CD14-positive monocyte (primary cell): ENCODE data around the gene SCMH1. TPM values are rescaled to one million over a fixed set of nuclear protein-coding genes. Genes with fewer than 3 reads are reported as not detected.

ENCODE experiments used
- DNase-seq, 3 donors: peaks; one replicate each; pipeline ENCODE4 v3.0.0-alpha.2; 2011 to 2022
- H2AFZ ChIP-seq: 2 replicates; pipeline ENCODE4 v1.6.0; 2012; ENCODE audit warnings: mild to moderate bottlenecking, low read depth, low read length, inconsistent platforms; ENCODE audit not compliant: insufficient read depth, poor library complexity, severe bottlenecking
- H3K27ac ChIP-seq, 2 donors: 1 replicate in 1 of 2; 2 replicates in 1 of 2; pipeline ENCODE4 v1.5.1; 2012 to 2013; ENCODE audit warnings: low read length in 2 of 2, control low read depth in 1 of 2, inconsistent platforms in 1 of 2, low read depth in 1 of 2, mild to moderate bottlenecking in 1 of 2
- H3K27me3 ChIP-seq, 2 donors: one replicate each; pipeline versions ENCODE4 v1.6.0 to v1.6.1; 2011 to 2013; ENCODE audit warnings: low read length in 2 of 2; ENCODE audit not compliant: control insufficient read depth in 2 of 2, insufficient read depth in 2 of 2
- H3K36me3 ChIP-seq, 2 donors: replicated peaks in 1 of 2; 1 replicate in 1 of 2; 2 replicates in 1 of 2; pipeline versions ENCODE4 v1.5.1 to v1.6.1; 2012 to 2013; ENCODE audit warnings: low read length in 2 of 2, control low read depth in 1 of 2, inconsistent platforms in 1 of 2, mild to moderate bottlenecking in 1 of 2; ENCODE audit not compliant: insufficient read depth in 2 of 2, control insufficient read depth in 1 of 2
- H3K4me1 ChIP-seq, 2 donors: 1 replicate in 1 of 2; 2 replicates in 1 of 2; pipeline versions ENCODE4 v1.5.1 to v1.6.1; 2012 to 2013; ENCODE audit warnings: low read length in 2 of 2, control low read depth in 1 of 2, inconsistent platforms in 1 of 2, mild to moderate bottlenecking in 1 of 2, moderate library complexity in 1 of 2; ENCODE audit not compliant: insufficient read depth in 2 of 2, control insufficient read depth in 1 of 2
- H3K4me2 ChIP-seq: replicated peaks from 2 replicates; pipeline ENCODE3; 2012; ENCODE audit warnings: low read length, moderate library complexity, mild to moderate bottlenecking; ENCODE audit not compliant: poor library complexity, severe bottlenecking; ENCODE audit errors: extremely low read depth
- H3K4me3 ChIP-seq, 3 experiments: fragments of 200-600 bp in 1 of 3; sonication (generic) in 1 of 3; replicated peaks in 1 of 3; 1 replicate in 2 of 3; 2 replicates in 1 of 3; pipeline ENCODE4 v1.5.1; 2011 to 2013; ENCODE audit warnings: low read length in 3 of 3, mild to moderate bottlenecking in 3 of 3, control low read depth in 2 of 3, low read depth in 2 of 3, inconsistent platforms in 1 of 3, moderate library complexity in 1 of 3
- H3K79me2 ChIP-seq: 2 replicates; pipeline ENCODE4 v1.6.0; 2012; ENCODE audit warnings: mild to moderate bottlenecking, control low read depth, inconsistent platforms, low read length, moderate library complexity; ENCODE audit not compliant: insufficient read depth
- H3K9ac ChIP-seq: 2 replicates; pipeline ENCODE4 v1.6.0; 2017; ENCODE audit warnings: low read length, mild to moderate bottlenecking; ENCODE audit not compliant: insufficient read depth, poor library complexity, severe bottlenecking
- H3K9me3 ChIP-seq, 2 donors: replicated peaks in 1 of 2; 1 replicate in 1 of 2; 2 replicates in 1 of 2; pipeline versions ENCODE4 v1.5.1 to v1.6.1; 2012 to 2013; ENCODE audit warnings: low read length in 2 of 2, control low read depth in 1 of 2; ENCODE audit not compliant: control insufficient read depth in 1 of 2, insufficient read depth in 1 of 2
- H4K20me1 ChIP-seq: 2 replicates; pipeline ENCODE4 v1.6.0; 2012; ENCODE audit warnings: mild to moderate bottlenecking, low read length, control low read depth, moderate library complexity; ENCODE audit not compliant: insufficient read depth
- H3K27ac Mint-ChIP-seq, 7 donors: one replicate each; pipeline ENCODE4 v1.8.0; 2020; ENCODE audit warnings: mild to moderate bottlenecking in 7 of 7, mixed read lengths in 7 of 7, moderate library complexity in 6 of 7, inconsistent platforms in 2 of 7
- H3K27me3 Mint-ChIP-seq, 3 donors: one replicate each; pipeline ENCODE4 v1.8.0; 2021 to 2022; ENCODE audit warnings: low read depth in 3 of 3, mild to moderate bottlenecking in 3 of 3, mixed read lengths in 3 of 3, moderate library complexity in 3 of 3, inconsistent platforms in 1 of 3
- H3K36me3 Mint-ChIP-seq, 2 donors: one replicate each; pipeline ENCODE4 v1.8.0; 2020; ENCODE audit warnings: mixed read lengths in 2 of 2, inconsistent platforms in 1 of 2, mild to moderate bottlenecking in 1 of 2
- H3K4me1 Mint-ChIP-seq: one replicate; pipeline ENCODE4 v1.8.0; 2020; ENCODE audit warnings: mild to moderate bottlenecking, mixed read lengths
- H3K4me3 Mint-ChIP-seq, 2 donors: one replicate each; pipeline ENCODE4 v1.8.0; 2020; ENCODE audit warnings: mild to moderate bottlenecking in 2 of 2, mixed read lengths in 2 of 2, moderate library complexity in 1 of 2
- H3K9me3 Mint-ChIP-seq, 7 donors: one replicate each; pipeline ENCODE4 v1.8.0; 2020 to 2022; ENCODE audit warnings: mixed read lengths in 7 of 7, mild to moderate bottlenecking in 6 of 7, moderate library complexity in 6 of 7, inconsistent platforms in 2 of 7
- WGBS: methylation state at CpG from one replicate; pipeline ENCODE4 v1.1.5; 2013; ENCODE audit warnings: missing lambda C conversion rate; ENCODE audit not compliant: insufficient coverage; 5-methylcytosine and 5-hydroxymethylcytosine counted together
- intact Hi-C, 2 donors: fragments of 100-400 bp; cut with micrococcal nuclease; formaldehyde crosslinking; loops; one replicate each; pipeline versions ENCODE4 v1.15.0 to v1.15.1; 2023
- polyA plus RNA-seq, 3 donors: library from polyadenylated mRNA; depleted of rRNA in 1 of 3; unstranded in 2 of 3; stranded (reverse) in 1 of 3; fragments of 300-500 nt in 2 of 3; fragments of >200 nt in 1 of 3; fragmentation: Illumina TruSeq in 2 of 3; gene quantifications; 1 replicate in 2 of 3; 2 replicates in 1 of 3; pipeline ENCODE4 v1.2.3, GENCODE V29; 2012 to 2021
- TF ChIP-seq, protein P1 (sequence below): fragments of 200-600 bp; IDR thresholded peaks from one replicate; pipeline ENCODE4 v1.8.0; 2022; ENCODE audit warnings: antibody characterized with exemption, mild to moderate bottlenecking

The SCMH1 gene
- polyA plus RNA-seq, 3 donors: 0.66 to 12.7 (median 0.74) TPM

DNA sequence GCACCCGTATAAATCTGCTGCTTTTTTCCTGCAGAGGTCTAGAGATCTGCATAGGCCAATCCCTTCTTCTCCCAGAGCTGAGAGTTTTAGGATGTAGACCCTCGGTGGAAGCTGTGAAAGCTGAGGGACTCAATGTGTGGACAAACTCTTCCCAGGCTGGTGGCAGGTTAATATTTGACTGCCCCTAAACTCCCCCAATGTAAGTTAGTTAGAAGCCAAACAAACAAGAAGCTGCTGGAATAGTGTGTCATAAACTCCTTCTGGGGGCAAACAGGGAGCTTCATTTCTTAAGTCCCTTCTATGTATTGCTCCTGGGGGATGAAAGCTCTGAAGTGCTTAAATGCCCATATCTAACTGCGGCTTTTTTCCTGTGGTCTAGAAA, 72.3 kb downstream of the SCMH1 start:
- Histone ChIP-seq H3K9me3 (peaks cover 15 to 33% of the 10 kb centered on the region in 2 donors), H3K27me3 (no peaks in the 10 kb centered on the region), H3K36me3 (peaks cover 0 to 14% of the 10 kb centered on the region in 2 donors), H4K20me1 (no peaks in the 10 kb centered on the region), H3K4me1 (peaks cover 0 to 10% of the 10 kb centered on the region in 2 donors), H3K4me2 (no peak overlapping the region), H3K4me3 (no peak overlapping the region), H3K27ac (no peak overlapping the region), H3K9ac (no peak overlapping the region), H2AFZ (no peak overlapping the region), H3K79me2 (no peaks in the 10 kb centered on the region)
- TF ChIP-seq, protein P1, sequence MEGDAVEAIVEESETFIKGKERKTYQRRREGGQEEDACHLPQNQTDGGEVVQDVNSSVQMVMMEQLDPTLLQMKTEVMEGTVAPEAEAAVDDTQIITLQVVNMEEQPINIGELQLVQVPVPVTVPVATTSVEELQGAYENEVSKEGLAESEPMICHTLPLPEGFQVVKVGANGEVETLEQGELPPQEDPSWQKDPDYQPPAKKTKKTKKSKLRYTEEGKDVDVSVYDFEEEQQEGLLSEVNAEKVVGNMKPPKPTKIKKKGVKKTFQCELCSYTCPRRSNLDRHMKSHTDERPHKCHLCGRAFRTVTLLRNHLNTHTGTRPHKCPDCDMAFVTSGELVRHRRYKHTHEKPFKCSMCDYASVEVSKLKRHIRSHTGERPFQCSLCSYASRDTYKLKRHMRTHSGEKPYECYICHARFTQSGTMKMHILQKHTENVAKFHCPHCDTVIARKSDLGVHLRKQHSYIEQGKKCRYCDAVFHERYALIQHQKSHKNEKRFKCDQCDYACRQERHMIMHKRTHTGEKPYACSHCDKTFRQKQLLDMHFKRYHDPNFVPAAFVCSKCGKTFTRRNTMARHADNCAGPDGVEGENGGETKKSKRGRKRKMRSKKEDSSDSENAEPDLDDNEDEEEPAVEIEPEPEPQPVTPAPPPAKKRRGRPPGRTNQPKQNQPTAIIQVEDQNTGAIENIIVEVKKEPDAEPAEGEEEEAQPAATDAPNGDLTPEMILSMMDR: no peak
- Mint-ChIP-seq H3K9me3 (peaks cover 17 to 41% (median 31%) of the 10 kb centered on the region in 7 donors), H3K27ac (no peak overlapping the region), H3K36me3 (peaks cover 30 to 35% of the 10 kb centered on the region in 2 donors), H3K4me1 (peaks cover 5% of the 10 kb centered on the region), H3K4me3 (no peak overlapping the region), H3K27me3 (peaks cover 0 to 3% (median 0%) of the 10 kb centered on the region in 3 donors)
- DNase-seq: no peak
- 100% methylated on average over 1 of the region's 3 CpGs for WGBS
- intact Hi-C loops: no loop called here

DNA sequence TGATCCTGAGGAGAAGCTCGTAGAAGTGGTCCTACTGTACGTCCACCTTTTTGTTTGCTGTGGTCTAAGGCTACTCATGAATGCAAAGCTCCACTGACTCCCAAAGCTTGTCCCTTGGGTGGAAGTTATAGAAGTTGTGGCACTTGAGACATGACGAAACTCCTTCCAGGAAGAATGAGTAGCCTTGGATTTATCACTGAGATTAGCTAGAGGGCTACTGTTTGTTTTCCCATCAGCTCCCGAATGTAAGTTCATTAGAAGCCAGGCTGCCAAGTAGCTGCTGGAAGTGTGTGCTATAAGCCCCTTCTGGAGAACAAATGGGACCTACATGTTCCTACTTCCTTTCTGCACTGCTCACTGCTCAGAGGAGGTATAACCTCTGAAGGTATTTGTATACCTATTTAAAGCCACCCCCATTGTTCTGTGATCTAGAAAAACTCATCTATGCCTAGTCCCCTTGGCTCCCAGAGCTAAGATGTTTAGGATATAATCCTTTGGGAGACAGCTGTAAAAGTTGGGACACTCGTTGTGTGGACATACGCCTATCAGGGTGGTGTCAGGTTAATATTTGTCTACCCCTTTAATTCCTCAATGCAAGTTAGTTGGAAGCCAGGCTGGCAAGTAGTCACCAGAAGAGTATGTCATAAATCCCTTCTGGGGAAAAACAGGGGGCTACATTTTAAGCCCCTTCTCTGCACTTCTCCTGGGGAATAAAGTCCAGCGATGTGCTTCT, 72.9 kb downstream of the SCMH1 start:
- TF ChIP-seq, protein P1: no peak
- Histone ChIP-seq H3K9ac (no peak overlapping the region), H3K79me2 (no peaks in the 10 kb centered on the region), H3K27me3 (no peaks in the 10 kb centered on the region), H4K20me1 (no peaks in the 10 kb centered on the region), H3K4me2 (no peak overlapping the region), H3K9me3 (peaks cover 15 to 33% of the 10 kb centered on the region in 2 donors), H3K4me3 (no peak overlapping the region), H3K4me1 (peaks cover 0 to 10% of the 10 kb centered on the region in 2 donors), H3K27ac (no peak overlapping the region), H2AFZ (no peak overlapping the region), H3K36me3 (peaks cover 0 to 14% of the 10 kb centered on the region in 2 donors)
- peaks cover 0 to 3% (median 0%) of the 10 kb centered on the region in 3 donors for H3K27me3 Mint-ChIP-seq
- H3K9me3 Mint-ChIP-seq: peaks cover 17 to 41% (median 31%) of the 10 kb centered on the region in 7 donors
- peaks cover 5% of the 10 kb centered on the region for H3K4me1 Mint-ChIP-seq
- intact Hi-C loops: no loop called here
- H3K4me3 Mint-ChIP-seq: no peak overlapping the region
- H3K27ac Mint-ChIP-seq: peak overlapping the region in 1 of 7 donors; percentile 50
- peaks cover 28 to 34% of the 10 kb centered on the region in 2 donors for H3K36me3 Mint-ChIP-seq
- WGBS: 100% methylated on average over 2 of the region's 7 CpGs
- DNase-seq: no peak
